ENCODE results near the gene NR2F6. TPM values are rescaled to one million over a fixed set of nuclear protein-coding genes. Genes with fewer than 3 reads are reported as not detected.

The NR2F6 gene
- total and polyA plus RNA-seq, 2 donors (not counting 1 experiment from before 2014, with no cell fraction given), result 2.0 to 4.9 TPM

GRCh38 chr19:17195106-17195505, 50.6 kb downstream of the NR2F6 start:
- peaks cover 7% of the 10 kb centered on the region for H3K4me1 Mint-ChIP-seq
- no peak overlapping the region for H2AFZ ChIP-seq (ENCODE audit: insufficient read depth, low read depth, low read length, poor library complexity, severe bottlenecking)
- no peak overlapping the region for H3K4me2 ChIP-seq (replicated peaks; ENCODE audit: low read depth, low read length, poor library complexity, severe bottlenecking)
- H4K20me1 ChIP-seq (ENCODE audit: control insufficient read depth, insufficient read depth, low read length, poor library complexity, severe bottlenecking), result no peaks in the 10 kb centered on the region
- H3K9me3 ChIP-seq (ENCODE audit: control extremely low read depth in 1 of 3, control insufficient read depth in 2 of 3, insufficient read depth in 1 of 3, low read length in 2 of 3), result no peaks in the 10 kb centered on the region
- DNase-seq (no peak), ATAC-seq (ENCODE audit: low read depth) (no peak)
- intact Hi-C loops (cut with micrococcal nuclease), result no loop called here
- no peaks in the 10 kb centered on the region for H3K27me3 Mint-ChIP-seq
- ChIA-PET CTCF (no interaction called here), POLR2A (no interaction called here)
- H3K4me3 ChIP-seq (ENCODE audit: control extremely low read depth in 1 of 5, extremely low read depth in 1 of 5, insufficient read depth in 1 of 5, low read depth in 2 of 5, low read length in 4 of 5), result no peak overlapping the region
- no peak overlapping the region for H3K27ac ChIP-seq (ENCODE audit: low read length in 2 of 2)
- no peaks in the 10 kb centered on the region for H3K27me3 ChIP-seq (replicated peaks in 1 of 4; ENCODE audit: control extremely low read depth in 1 of 4, control insufficient read depth in 3 of 4, insufficient read depth in 4 of 4, low read length in 3 of 4)
- no peak overlapping the region for H3K9ac ChIP-seq (ENCODE audit: low read length)
- H3K4me1 ChIP-seq (ENCODE audit: control insufficient read depth in 2 of 2, insufficient read depth in 2 of 2, low read length in 2 of 2), result no peaks in the 10 kb centered on the region
- peaks cover 3% of the 10 kb centered on the region for H3K79me2 ChIP-seq (ENCODE audit: control insufficient read depth, insufficient read depth, low read length)
- no peak overlapping the region for H3K4me3 Mint-ChIP-seq
- peaks cover 2 to 69% of the 10 kb centered on the region in 2 experiments for H3K36me3 ChIP-seq (replicated peaks in 1 of 2; ENCODE audit: control extremely low read depth in 1 of 2, control insufficient read depth in 1 of 2, extremely low read depth in 1 of 2, insufficient read depth in 2 of 2, low read length in 1 of 2)
- WGBS (ENCODE audit: insufficient coverage), result over 99% methylated on average over 23 of the region's 23 CpGs
- no peaks in the 10 kb centered on the region for H3K9me3 Mint-ChIP-seq (ENCODE audit: insufficient read depth)
- H3K27ac Mint-ChIP-seq, result no peak overlapping the region
- TF ChIP-seq EZH2 (IDR thresholded peaks at IDR 0.05; ENCODE audit: borderline replicate concordance, insufficient read depth, low read depth, low read length, poor library complexity, severe bottlenecking), result no peak

- no peak overlapping the region for H3K27ac Mint-ChIP-seq
- Histone ChIP-seq H3K9me3 (ENCODE audit: control extremely low read depth in 1 of 3, control insufficient read depth in 2 of 3, insufficient read depth in 1 of 3, low read length in 2 of 3) (no peaks in the 10 kb centered on the region), H3K4me3 (ENCODE audit: control extremely low read depth in 1 of 5, extremely low read depth in 1 of 5, insufficient read depth in 1 of 5, low read depth in 2 of 5, low read length in 4 of 5) (no peak overlapping the region), H3K27ac (ENCODE audit: low read length in 2 of 2) (no peak overlapping the region), H3K9ac (ENCODE audit: low read length) (no peak overlapping the region), H3K79me2 (ENCODE audit: control insufficient read depth, insufficient read depth, low read length) (peaks cover 3% of the 10 kb centered on the region), H3K4me2 (replicated peaks; ENCODE audit: low read depth, low read length, poor library complexity, severe bottlenecking) (no peak overlapping the region), H3K36me3 (replicated peaks in 1 of 2; ENCODE audit: control extremely low read depth in 1 of 2, control insufficient read depth in 1 of 2, extremely low read depth in 1 of 2, insufficient read depth in 2 of 2, low read length in 1 of 2) (peaks cover 2 to 71% of the 10 kb centered on the region in 2 experiments), H3K4me1 (ENCODE audit: control insufficient read depth in 2 of 2, insufficient read depth in 2 of 2, low read length in 2 of 2) (no peaks in the 10 kb centered on the region), H4K20me1 (ENCODE audit: control insufficient read depth, insufficient read depth, low read length, poor library complexity, severe bottlenecking) (no peaks in the 10 kb centered on the region), H3K27me3 (replicated peaks in 1 of 4; ENCODE audit: control extremely low read depth in 1 of 4, control insufficient read depth in 3 of 4, insufficient read depth in 4 of 4, low read length in 3 of 4) (no peaks in the 10 kb centered on the region), H2AFZ (ENCODE audit: insufficient read depth, low read depth, low read length, poor library complexity, severe bottlenecking) (no peak overlapping the region)
- no peak for ATAC-seq (ENCODE audit: low read depth)
- H3K4me3 Mint-ChIP-seq, result no peak overlapping the region
- ChIA-PET CTCF (no interaction called here), POLR2A (no interaction called here)
- H3K4me1 Mint-ChIP-seq, result peaks cover 7% of the 10 kb centered on the region
- WGBS (ENCODE audit: insufficient coverage), result 100% methylated on average over 9 of the region's 16 CpGs
- H3K27me3 Mint-ChIP-seq, result no peaks in the 10 kb centered on the region
- TF ChIP-seq CTCF (IDR thresholded peaks at IDR 0.05) (no peak), EZH2 (IDR thresholded peaks at IDR 0.05; ENCODE audit: borderline replicate concordance, insufficient read depth, low read depth, low read length, poor library complexity, severe bottlenecking) (no peak)
- no peaks in the 10 kb centered on the region for H3K9me3 Mint-ChIP-seq (ENCODE audit: insufficient read depth)
- no peak for DNase-seq
- intact Hi-C loops (cut with micrococcal nuclease), result no loop called here
These were observed 51.1 kb downstream of the NR2F6 start for GRCh38 chr19:17194608-17195007.

All from B cell (primary cell).